Activated CD8-positive, alpha-beta T cell treated with anti-CD3 and anti-CD28 coated beads, Interleukin-2, amount 10 ng/mL, durations not matched to agents 7 days and 5 days (primary cell): Measurements from ENCODE around the gene LRFN3. TPM values are rescaled to one million over a fixed set of nuclear protein-coding genes. Genes with fewer than 3 reads are reported as not detected.

Experiments used
- ATAC-seq: fragments of 150-1000 bp; cut with Tn5 transposase; one replicate; pipeline ENCODE4 v1.10.0; 2021; ENCODE audit warnings: moderate library complexity
- CTCF ChIA-PET: fragments of 350-600 bp; sonication (Branson Sonifier 250); formaldehyde crosslinking; loops from one replicate; lab custom pipeline; 2021; ENCODE audit warnings: antibody characterized with exemption; lab: Charles Lee
- POLR2A ChIA-PET: fragments of 350-600 bp; sonication (Branson Sonifier 250); formaldehyde crosslinking; loops from one replicate; lab custom pipeline; 2021; ENCODE audit warnings: antibody characterized with exemption; lab: Charles Lee
- DNase-seq: peaks from one replicate; pipeline ENCODE4 v3.0.0-alpha.2; 2020
- H3K27ac Mint-ChIP-seq: one replicate; pipeline ENCODE4 v1.8.0; 2021; ENCODE audit warnings: mild to moderate bottlenecking, mixed read lengths
- H3K27me3 Mint-ChIP-seq: one replicate; pipeline ENCODE4 v1.8.0; 2021; ENCODE audit warnings: low read depth, mixed read lengths
- H3K36me3 Mint-ChIP-seq: one replicate; pipeline ENCODE4 v1.8.0; 2021; ENCODE audit warnings: low read depth, mixed read lengths
- H3K4me1 Mint-ChIP-seq: one replicate; pipeline ENCODE4 v1.8.0; 2021; ENCODE audit warnings: low read depth, mixed read lengths
- H3K4me3 Mint-ChIP-seq: one replicate; pipeline ENCODE4 v1.8.0; 2021; ENCODE audit warnings: mild to moderate bottlenecking, mixed read lengths
- H3K9me3 Mint-ChIP-seq: one replicate; pipeline ENCODE4 v1.8.0; 2022; ENCODE audit warnings: mixed read lengths; ENCODE audit not compliant: insufficient read depth
- total RNA-seq, 2 experiments: library from RNA; stranded (reverse); gene quantifications; one replicate each; pipeline ENCODE4 v1.2.3, GENCODE V29; 2021

Gene LRFN3
- total RNA-seq, 2 experiments from 2014 or later: 9.8 to 10.3 TPM

- Mint-ChIP-seq H3K36me3 (peaks cover 4% of the 10 kb centered on the region), H3K27me3 (peaks cover 25% of the 10 kb centered on the region), H3K4me1 (peaks cover 29% of the 10 kb centered on the region), H3K27ac (peak overlapping the region; percentile 52), H3K9me3 (peaks cover 5% of the 10 kb centered on the region), H3K4me3 (peak overlapping the region; percentile 48)
- ChIA-PET POLR2A (interaction anchor here (0.7 kb wide), 2 partner anchors 10 to 12 kb away, joined by 3 read pairs; no protein-coding TSS in a partner anchor), CTCF (interaction anchor here (0.8 to 2.2 kb wide), 11 partner anchors 8 to 169 kb away, joined by 3 to 8 read pairs (median 4); no protein-coding TSS in a partner anchor)
- ATAC-seq (no peak), DNase-seq (no peak)
These were observed 22.5 kb downstream of the LRFN3 start for GRCh38 chr19:35958660-35959039.

- Mint-ChIP-seq H3K36me3 (peaks cover 4% of the 10 kb centered on the region), H3K4me1 (peaks cover 23% of the 10 kb centered on the region), H3K4me3 (peak overlapping the region; percentile 25), H3K9me3 (peaks cover 5% of the 10 kb centered on the region), H3K27me3 (peaks cover 26% of the 10 kb centered on the region), H3K27ac (no peak overlapping the region)
- ChIA-PET POLR2A (interaction anchor here (0.7 kb wide), 1 partner anchor 12 kb away, joined by 3 read pairs; no protein-coding TSS in a partner anchor), CTCF (interaction anchor here (1.1 to 2.2 kb wide), 10 partner anchors 8 to 169 kb away, joined by 3 to 8 read pairs (median 4); no protein-coding TSS in a partner anchor)
- ATAC-seq (peak; percentile 94), DNase-seq (peak; percentile 72)
These were observed 23.1 kb downstream of the LRFN3 start for GRCh38 chr19:35959040-35959967.

- H3K4me1 Mint-ChIP-seq: peaks cover 21% of the 10 kb centered on the region
- ChIA-PET CTCF (interaction anchor here (1.5 kb wide), 1 partner anchor 80 kb away, joined by 4 read pairs; no protein-coding TSS in a partner anchor), POLR2A (no interaction called here)
- no peak for DNase-seq
- peaks cover 26% of the 10 kb centered on the region for H3K27me3 Mint-ChIP-seq
- H3K9me3 Mint-ChIP-seq: peaks cover 5% of the 10 kb centered on the region
- ATAC-seq: no peak
- H3K4me3 Mint-ChIP-seq: no peak overlapping the region
- H3K36me3 Mint-ChIP-seq: peaks cover 4% of the 10 kb centered on the region
- H3K27ac Mint-ChIP-seq: no peak overlapping the region
These were observed 23.8 kb downstream of the LRFN3 start for GRCh38 chr19:35959968-35960320.

GRCh38 chr19:35960432-35960972 is 24.3 kb downstream of the LRFN3 start:
- H3K36me3 Mint-ChIP-seq: peaks cover 4% of the 10 kb centered on the region
- peaks cover 18% of the 10 kb centered on the region for H3K4me1 Mint-ChIP-seq
- ATAC-seq (no peak), DNase-seq (no peak)
- peaks cover 5% of the 10 kb centered on the region for H3K9me3 Mint-ChIP-seq
- peaks cover 26% of the 10 kb centered on the region for H3K27me3 Mint-ChIP-seq
- ChIA-PET CTCF (interaction anchor here (1.5 kb wide), 1 partner anchor 81 kb away, joined by 4 read pairs; no protein-coding TSS in a partner anchor), POLR2A (no interaction called here)
- H3K27ac Mint-ChIP-seq: no peak overlapping the region
- no peak overlapping the region for H3K4me3 Mint-ChIP-seq

- DNase-seq (peak; percentile 74), ATAC-seq (peak; percentile 53)
- H3K4me1 Mint-ChIP-seq: peaks cover 17% of the 10 kb centered on the region
- no peak overlapping the region for H3K27ac Mint-ChIP-seq
- H3K9me3 Mint-ChIP-seq: no peaks in the 10 kb centered on the region
- ChIA-PET POLR2A (interaction anchor here (0.9 kb wide), 1 partner anchor 32 kb away, joined by 4 read pairs; no protein-coding TSS in a partner anchor), CTCF (interaction anchor here (0.9 kb wide), 1 partner anchor 10 kb away, joined by 3 read pairs; no protein-coding TSS in a partner anchor)
- no peak overlapping the region for H3K4me3 Mint-ChIP-seq
- H3K36me3 Mint-ChIP-seq: no peaks in the 10 kb centered on the region
- peaks cover 18% of the 10 kb centered on the region for H3K27me3 Mint-ChIP-seq
These were observed 27.3 kb downstream of the LRFN3 start for GRCh38 chr19:35963514-35963913.

DNA sequence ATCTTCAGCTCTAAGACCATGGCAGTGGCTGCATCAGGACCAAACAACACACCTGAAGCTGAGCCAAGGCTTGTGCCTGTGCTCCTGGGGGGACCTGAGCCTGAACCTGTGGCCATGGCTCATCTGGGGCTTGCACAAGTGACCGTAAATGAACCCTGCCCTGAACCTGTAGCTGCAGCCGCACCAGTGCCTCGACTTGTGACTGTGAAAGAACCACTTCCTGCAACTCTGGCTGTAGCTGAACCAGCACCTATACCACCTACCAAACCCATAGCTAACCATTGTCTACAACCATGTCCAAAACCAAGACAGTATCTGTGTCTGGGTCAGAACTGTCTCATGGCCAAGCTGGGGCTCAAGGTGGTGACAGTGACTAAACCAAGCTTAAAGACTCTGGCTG is 30.6 kb downstream of the LRFN3 start:
- ATAC-seq (no peak), DNase-seq (no peak)
- Mint-ChIP-seq H3K27ac (no peak overlapping the region), H3K36me3 (no peaks in the 10 kb centered on the region), H3K4me1 (peaks cover 6% of the 10 kb centered on the region), H3K9me3 (no peaks in the 10 kb centered on the region), H3K4me3 (no peak overlapping the region), H3K27me3 (peaks cover 6% of the 10 kb centered on the region)
- CTCF ChIA-PET: interaction anchor here (1.0 to 2.2 kb wide), 3 partner anchors 8 to 36 kb away, joined by 4 to 6 read pairs (median 6); no protein-coding TSS in a partner anchor
- POLR2A ChIA-PET: interaction anchor here (0.8 to 0.9 kb wide), 2 partner anchors 9 to 37 kb away, joined by 3 read pairs; no protein-coding TSS in a partner anchor

DNA sequence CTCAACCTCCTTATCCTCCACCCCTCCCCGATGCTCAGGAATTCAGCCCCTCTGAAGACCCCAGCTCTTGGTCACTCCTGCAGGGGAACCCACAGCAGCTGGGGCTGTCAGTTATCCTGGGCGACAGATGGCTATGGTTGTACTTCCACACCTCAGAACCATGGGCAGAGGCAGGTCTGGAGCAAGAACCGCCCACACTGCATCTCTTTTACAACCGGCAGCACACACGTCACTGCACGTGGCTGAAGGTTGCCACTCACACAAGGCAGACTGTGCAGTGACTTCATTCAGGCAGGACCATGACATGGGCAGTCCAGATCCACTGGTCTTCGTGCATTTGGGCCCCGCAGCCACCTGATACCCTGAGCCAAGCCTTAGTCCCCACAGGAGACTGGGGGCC is 37.3 kb downstream of the LRFN3 start:
- peaks cover 2% of the 10 kb centered on the region for H3K27me3 Mint-ChIP-seq
- no peak for ATAC-seq
- no peaks in the 10 kb centered on the region for H3K9me3 Mint-ChIP-seq
- H3K4me3 Mint-ChIP-seq: no peak overlapping the region
- peaks cover 2% of the 10 kb centered on the region for H3K4me1 Mint-ChIP-seq
- ChIA-PET POLR2A (no interaction called here), CTCF (no interaction called here)
- H3K36me3 Mint-ChIP-seq: no peaks in the 10 kb centered on the region
- no peak overlapping the region for H3K27ac Mint-ChIP-seq
- DNase-seq: no peak

DNA sequence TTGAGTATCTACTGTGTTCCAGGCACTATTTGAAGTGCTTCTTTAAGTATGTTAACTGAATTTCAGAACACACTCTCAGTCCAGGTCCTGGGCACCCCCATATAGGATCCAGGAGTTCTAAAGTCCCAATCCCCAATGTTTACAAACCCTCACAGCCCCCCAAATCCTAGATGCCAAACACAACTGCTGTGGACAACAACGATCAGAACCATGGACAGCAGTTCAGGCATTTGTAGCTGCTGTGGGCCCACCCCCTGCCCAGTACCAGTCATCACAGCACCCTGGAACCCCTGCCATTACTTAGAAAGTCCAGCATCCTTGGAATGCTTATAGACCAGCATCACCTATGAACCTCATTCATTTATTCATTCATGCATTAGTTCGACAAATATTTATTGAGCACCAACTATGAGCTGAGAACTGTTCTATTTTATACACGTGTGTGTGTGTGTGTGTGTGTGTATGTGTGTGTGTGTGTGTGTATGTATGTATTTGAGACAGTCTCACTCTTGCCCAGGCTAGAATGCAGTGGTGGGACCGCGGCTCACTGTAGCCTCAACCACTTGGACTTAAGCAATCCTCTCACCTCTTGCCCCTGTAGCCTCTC is 39.5 kb downstream of the LRFN3 start:
- ATAC-seq (no peak), DNase-seq (peak; percentile 56)
- Mint-ChIP-seq H3K9me3 (no peaks in the 10 kb centered on the region), H3K4me3 (no peak overlapping the region), H3K27me3 (peaks cover 5% of the 10 kb centered on the region), H3K36me3 (no peaks in the 10 kb centered on the region), H3K27ac (no peak overlapping the region), H3K4me1 (no peaks in the 10 kb centered on the region)
- CTCF ChIA-PET: interaction anchor here (1.4 kb wide), 1 partner anchor 17 kb away, joined by 4 read pairs; no protein-coding TSS in a partner anchor
- POLR2A ChIA-PET: interaction anchor here (0.8 kb wide), 1 partner anchor 9 kb away, joined by 3 read pairs; no protein-coding TSS in a partner anchor

DNA sequence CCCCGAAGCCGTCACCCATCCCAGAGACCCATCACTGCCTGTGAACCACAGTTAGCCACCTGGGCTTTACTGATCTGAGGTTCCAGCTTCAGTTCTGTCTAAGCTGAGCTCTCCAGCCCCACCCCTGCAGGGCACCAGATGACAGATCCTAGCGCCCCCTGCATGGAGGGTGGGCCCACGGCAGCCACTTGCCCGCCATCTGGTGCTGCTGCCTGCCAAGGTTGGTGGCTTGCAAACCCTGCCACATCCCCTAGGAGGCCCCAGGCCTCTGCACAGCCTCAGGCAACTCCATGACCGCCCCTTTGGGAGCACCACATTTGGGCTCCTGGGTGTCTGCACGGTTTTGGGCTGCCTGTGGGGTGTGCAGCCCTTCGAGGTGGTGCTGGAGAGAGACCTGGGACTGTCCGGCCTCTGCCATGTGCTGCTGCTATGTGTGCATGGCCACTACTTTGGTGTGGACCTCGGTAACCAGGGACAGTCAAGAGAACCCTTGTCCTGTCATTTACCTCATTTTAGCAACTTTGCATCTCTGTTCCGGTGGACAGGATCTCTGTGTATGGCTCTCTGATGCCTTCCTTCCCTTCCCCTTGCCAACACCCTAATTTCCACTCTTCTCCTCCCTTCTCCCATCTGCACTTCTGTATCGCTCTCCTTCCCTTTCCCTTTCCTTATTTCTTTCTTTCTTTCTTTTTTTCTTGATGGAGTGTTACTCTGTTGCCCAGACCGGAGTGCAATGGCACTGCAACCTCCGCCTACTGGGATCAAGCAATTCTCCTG is 41.5 kb downstream of the LRFN3 start:
- CTCF ChIA-PET: interaction anchor here (1.4 kb wide), 1 partner anchor 19 kb away, joined by 4 read pairs; no protein-coding TSS in a partner anchor

DNA sequence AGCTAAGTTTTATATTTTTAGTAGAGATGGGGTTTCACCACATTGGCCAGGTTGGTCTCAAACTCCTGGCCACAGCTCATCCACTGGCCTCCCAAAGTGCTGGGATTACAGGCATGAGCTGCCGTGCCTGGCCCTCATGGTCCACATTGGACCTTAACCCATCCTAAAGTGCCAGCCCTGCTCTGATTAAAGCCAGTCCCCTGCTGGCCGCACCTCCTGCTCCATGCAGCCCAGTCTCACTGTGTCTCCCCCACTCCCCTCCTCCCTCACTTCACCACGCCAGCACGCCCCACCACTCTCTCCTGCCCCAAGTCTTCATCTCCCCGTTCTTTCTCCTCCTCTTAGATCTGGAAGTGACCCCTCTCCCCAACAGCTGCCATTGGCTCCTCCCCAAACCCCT is 42.1 kb downstream of the LRFN3 start:
- DNase-seq (no peak), ATAC-seq (no peak)
- Mint-ChIP-seq H3K27ac (no peak overlapping the region), H3K27me3 (peaks cover 5% of the 10 kb centered on the region), H3K9me3 (no peaks in the 10 kb centered on the region), H3K4me3 (no peak overlapping the region), H3K36me3 (no peaks in the 10 kb centered on the region), H3K4me1 (no peaks in the 10 kb centered on the region)
- CTCF ChIA-PET: no interaction called here
- POLR2A ChIA-PET: no interaction called here

More for the DNA sequence above, 41.5 kb downstream of the LRFN3 start:
- Mint-ChIP-seq H3K36me3 (no peaks in the 10 kb centered on the region), H3K4me3 (no peak overlapping the region), H3K4me1 (no peaks in the 10 kb centered on the region), H3K27me3 (peaks cover 5% of the 10 kb centered on the region), H3K9me3 (no peaks in the 10 kb centered on the region), H3K27ac (no peak overlapping the region)
- ATAC-seq: peak; percentile 71
- DNase-seq: peak; percentile 56
- POLR2A ChIA-PET: no interaction called here
